Muscle layer of duodenum (tissue), 2 donors: ENCODE data around the gene PKHD1.
"Not testable (repeated sequence)": the region's sequence is repeated elsewhere in the genome, so short reads cannot be mapped to it uniquely, and the experiment has no call there.

Source experiments
- H3K27ac ChIP-seq: one replicate; pipeline ENCODE4 v1.7.0; 2013; ENCODE audit warnings: mild to moderate bottlenecking, low read length
- H3K27me3 ChIP-seq: one replicate; pipeline ENCODE4 v1.7.0; 2013; ENCODE audit warnings: low read depth, mild to moderate bottlenecking, control low read depth, low read length
- H3K36me3 ChIP-seq, 2 donors: one replicate each; pipeline ENCODE4 v1.7.0; 2013; ENCODE audit warnings: low read length in 2 of 2, control low read depth in 1 of 2, mild to moderate bottlenecking in 1 of 2; ENCODE audit not compliant: insufficient read depth in 2 of 2, control insufficient read depth in 1 of 2
- H3K4me1 ChIP-seq, 2 donors: one replicate each; pipeline ENCODE4 v1.7.0; 2013; ENCODE audit warnings: low read length in 2 of 2, mild to moderate bottlenecking in 2 of 2, control low read depth in 1 of 2, moderate library complexity in 1 of 2; ENCODE audit not compliant: insufficient read depth in 2 of 2, control insufficient read depth in 1 of 2
- H3K4me3 ChIP-seq, 2 donors: one replicate each; pipeline ENCODE4 v1.7.0; 2013; ENCODE audit warnings: low read length in 2 of 2, low read depth in 1 of 2, mild to moderate bottlenecking in 1 of 2
- H3K9me3 ChIP-seq, 2 donors: one replicate each; pipeline ENCODE4 v1.7.0; 2013; ENCODE audit warnings: low read length in 2 of 2, control low read depth in 1 of 2, mild to moderate bottlenecking in 1 of 2; ENCODE audit not compliant: control insufficient read depth in 1 of 2
- donor health status: healthy.

Gene PKHD1

GRCh38 chr6:51983564-51983963 lies 103.8 kb downstream of the PKHD1 start:
- Histone ChIP-seq H3K36me3 (no peaks in the 10 kb centered on the region), H3K4me3 (no peak overlapping the region), H3K9me3 (no peaks in the 10 kb centered on the region), H3K4me1 (no peaks in the 10 kb centered on the region), H3K27ac (no peak overlapping the region), H3K27me3 (no peaks in the 10 kb centered on the region)

GRCh38 chr6:51982695-51983094 lies 104.7 kb downstream of the PKHD1 start:
- not testable (repeated sequence) for H3K4me3 ChIP-seq, H3K4me1 ChIP-seq, H3K27me3 ChIP-seq, H3K9me3 ChIP-seq, H3K27ac ChIP-seq, H3K36me3 ChIP-seq

- H3K27me3 ChIP-seq = no peaks in the 10 kb centered on the region
- no peaks in the 10 kb centered on the region for H3K36me3 ChIP-seq
- H3K9me3 ChIP-seq = no peaks in the 10 kb centered on the region
- H3K4me1 ChIP-seq = no peaks in the 10 kb centered on the region
- H3K27ac ChIP-seq = no peak overlapping the region
- H3K4me3 ChIP-seq = no peak overlapping the region
Measured at GRCh38 chr6:51976374-51976773, 111.0 kb downstream of the PKHD1 start.

- Histone ChIP-seq H3K9me3 (no peaks in the 10 kb centered on the region), H3K36me3 (no peaks in the 10 kb centered on the region), H3K4me1 (no peaks in the 10 kb centered on the region), H3K4me3 (no peak overlapping the region), H3K27ac (no peak overlapping the region), H3K27me3 (no peaks in the 10 kb centered on the region)
Measured at GRCh38 chr6:51972659-51973058, 114.8 kb downstream of the PKHD1 start.

GRCh38 chr6:51968265-51968664 lies 119.1 kb downstream of the PKHD1 start:
- no peaks in the 10 kb centered on the region for H3K4me1 ChIP-seq
- no peaks in the 10 kb centered on the region for H3K9me3 ChIP-seq

GRCh38 chr6:51965222-51965801 lies 122.1 kb downstream of the PKHD1 start:
- Histone ChIP-seq H3K27me3 (no peaks in the 10 kb centered on the region), H3K4me1 (no peaks in the 10 kb centered on the region), H3K4me3 (no peak overlapping the region), H3K9me3 (no peaks in the 10 kb centered on the region), H3K27ac (no peak overlapping the region), H3K36me3 (no peaks in the 10 kb centered on the region)

More at GRCh38 chr6:51968265-51968664, 119.1 kb downstream of the PKHD1 start:
- H3K27ac ChIP-seq = no peak overlapping the region
- no peaks in the 10 kb centered on the region for H3K27me3 ChIP-seq
- no peaks in the 10 kb centered on the region for H3K36me3 ChIP-seq
- H3K4me3 ChIP-seq = no peak overlapping the region

GRCh38 chr6:51963980-51964379 lies 123.4 kb downstream of the PKHD1 start:
- no peaks in the 10 kb centered on the region for H3K27me3 ChIP-seq
- H3K4me1 ChIP-seq = no peaks in the 10 kb centered on the region
- no peaks in the 10 kb centered on the region for H3K36me3 ChIP-seq
- no peak overlapping the region for H3K27ac ChIP-seq
- no peaks in the 10 kb centered on the region for H3K9me3 ChIP-seq
- H3K4me3 ChIP-seq = no peak overlapping the region

- Histone ChIP-seq H3K4me1 (no peaks in the 10 kb centered on the region), H3K27me3 (no peaks in the 10 kb centered on the region), H3K27ac (no peak overlapping the region), H3K4me3 (no peak overlapping the region), H3K36me3 (no peaks in the 10 kb centered on the region), H3K9me3 (no peaks in the 10 kb centered on the region)
Measured at GRCh38 chr6:51962354-51962753, 125.1 kb downstream of the PKHD1 start.

GRCh38 chr6:51960419-51960818 lies 127.0 kb downstream of the PKHD1 start:
- H3K9me3 ChIP-seq = no peaks in the 10 kb centered on the region
- no peaks in the 10 kb centered on the region for H3K36me3 ChIP-seq
- no peaks in the 10 kb centered on the region for H3K4me1 ChIP-seq
- H3K27ac ChIP-seq = no peak overlapping the region
- H3K27me3 ChIP-seq = no peaks in the 10 kb centered on the region
- no peak overlapping the region for H3K4me3 ChIP-seq

GRCh38 chr6:51959744-51960383 lies 127.5 kb downstream of the PKHD1 start:
- Histone ChIP-seq H3K9me3 (no peaks in the 10 kb centered on the region), H3K27me3 (no peaks in the 10 kb centered on the region), H3K4me3 (no peak overlapping the region), H3K36me3 (no peaks in the 10 kb centered on the region), H3K27ac (no peak overlapping the region), H3K4me1 (no peaks in the 10 kb centered on the region)

- H3K27ac ChIP-seq = no peak overlapping the region
- no peaks in the 10 kb centered on the region for H3K27me3 ChIP-seq
- H3K36me3 ChIP-seq = no peaks in the 10 kb centered on the region
- no peaks in the 10 kb centered on the region for H3K4me1 ChIP-seq
- H3K4me3 ChIP-seq = no peak overlapping the region
- no peaks in the 10 kb centered on the region for H3K9me3 ChIP-seq
Measured at GRCh38 chr6:51954681-51955080, 132.7 kb downstream of the PKHD1 start.

GRCh38 chr6:51953246-51953645 lies 134.2 kb downstream of the PKHD1 start:
- H3K27ac ChIP-seq = no peak overlapping the region
- no peaks in the 10 kb centered on the region for H3K27me3 ChIP-seq
- H3K9me3 ChIP-seq = no peaks in the 10 kb centered on the region
- H3K36me3 ChIP-seq = no peaks in the 10 kb centered on the region
- H3K4me3 ChIP-seq = no peak overlapping the region
- H3K4me1 ChIP-seq = no peaks in the 10 kb centered on the region
